HG03097 (cell line): ENCODE results near the gene DNMT1.
"Not testable (repeated sequence)": the region's sequence is repeated elsewhere in the genome, so short reads cannot be mapped to it uniquely, and the experiment has no call there.

Experiments used
- ATAC-seq: cut with Tn5 transposase; IDR thresholded peaks from one replicate; pipeline ENCODE4 v1.9.1; 2021; ENCODE audit not compliant: unreplicated experiment, low FRiP score

DNMT1 gene

DNA sequence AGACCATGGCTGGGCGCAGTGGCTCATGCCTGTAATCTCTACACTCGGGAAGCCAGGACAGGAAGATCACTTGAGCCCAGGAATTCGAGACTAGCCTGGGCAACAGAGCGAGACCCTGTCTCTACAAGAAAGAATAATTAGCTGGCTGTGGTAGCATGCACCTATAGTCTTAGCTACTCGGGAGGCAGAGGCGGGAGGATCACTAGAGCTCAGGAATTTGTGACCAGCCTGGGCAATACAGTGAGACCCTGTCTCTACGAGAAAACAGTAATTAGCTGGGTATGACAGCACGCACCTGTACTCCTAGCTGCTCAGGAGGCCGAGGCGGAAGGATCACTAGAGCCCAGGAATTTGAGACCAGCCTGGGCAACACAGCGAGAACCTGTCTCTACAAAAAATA lies 7.4 kb downstream of the DNMT1 start:
- no peak for ATAC-seq

GRCh38 chr19:10184636-10185035 lies 10.1 kb downstream of the DNMT1 start:
- ATAC-seq, result no peak

GRCh38 chr19:10183926-10184325 lies 10.8 kb downstream of the DNMT1 start:
- no peak for ATAC-seq

DNA sequence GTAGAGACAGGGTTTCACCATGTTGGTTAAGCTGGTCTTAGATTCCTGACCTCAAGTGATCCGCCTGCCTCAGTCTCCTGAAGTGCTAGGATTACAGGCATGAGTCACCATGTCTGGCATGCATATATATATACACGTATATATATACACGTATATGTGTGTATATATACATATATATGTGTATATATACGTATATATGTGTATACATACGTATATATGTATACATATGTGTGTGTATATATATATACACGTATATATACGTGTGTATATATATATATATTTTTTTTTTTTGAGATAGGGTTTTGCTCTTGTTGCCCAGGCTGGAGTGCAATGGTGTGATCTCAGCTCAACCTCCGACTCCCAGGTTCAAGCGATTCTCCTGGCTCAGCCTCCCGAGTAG lies 11.9 kb downstream of the DNMT1 start:
- no peak for ATAC-seq

DNA sequence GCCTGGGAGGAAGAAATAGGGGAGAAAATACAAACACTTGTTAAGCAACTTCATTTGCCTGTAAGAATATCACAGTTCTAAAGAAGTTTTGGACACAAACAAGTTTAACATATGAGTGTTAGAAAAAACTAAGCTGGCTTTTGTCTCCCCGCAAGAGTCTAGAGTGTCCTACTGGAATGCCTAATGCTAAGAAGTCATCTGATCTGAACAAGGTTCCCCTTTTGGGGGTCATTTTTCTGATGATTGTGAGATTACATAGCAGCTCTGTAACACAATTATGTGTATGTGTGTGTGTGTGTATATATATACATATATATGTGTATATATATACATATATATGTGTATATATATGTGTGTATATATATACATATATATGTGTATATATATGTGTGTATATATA lies 12.7 kb downstream of the DNMT1 start:
- no peak for ATAC-seq

DNA sequence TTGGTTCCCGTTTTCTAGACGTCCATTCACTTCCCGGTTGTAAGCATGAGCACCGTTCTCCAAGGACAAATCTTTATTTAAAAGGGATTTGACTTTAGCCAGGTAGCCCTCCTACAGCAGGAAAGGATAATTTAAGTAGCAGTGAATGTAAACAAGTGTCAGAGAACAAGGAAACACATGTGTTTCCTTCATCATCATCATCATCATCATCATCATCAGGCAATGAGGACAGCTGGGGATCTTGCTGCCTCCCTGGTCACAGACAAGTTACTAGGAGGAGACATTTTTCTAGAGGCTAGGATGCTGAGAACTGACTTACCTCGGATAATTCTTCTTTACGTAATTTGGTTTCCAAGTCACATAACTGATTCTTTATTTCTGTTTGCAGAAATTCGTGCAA lies 14.3 kb downstream of the DNMT1 start:
- ATAC-seq, result no peak

- ATAC-seq, result not testable (repeated sequence)
Measured at GRCh38 chr19:10180024-10180423, 14.7 kb downstream of the DNMT1 start.

DNA sequence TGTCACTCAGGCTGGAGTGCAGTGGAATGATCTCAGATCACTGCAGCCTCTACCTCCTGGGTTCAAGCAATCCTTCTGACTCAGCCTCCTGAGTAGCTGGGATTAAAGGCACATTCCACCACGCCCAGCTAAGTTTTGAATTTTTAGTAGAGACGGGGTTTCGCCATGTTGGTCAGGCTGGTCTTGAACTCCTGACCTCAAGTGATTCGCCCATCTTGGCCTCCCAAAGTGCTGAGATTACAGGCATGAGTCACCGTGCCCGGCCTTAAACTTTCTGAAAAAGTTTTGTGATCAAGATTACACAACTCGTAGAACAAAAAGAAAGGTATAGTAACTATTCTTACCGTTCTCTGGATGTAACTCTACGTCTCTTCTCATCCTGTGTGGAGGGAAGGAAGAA lies 21.2 kb downstream of the DNMT1 start:
- no peak for ATAC-seq

GRCh38 chr19:10168386-10168948 lies 26.3 kb downstream of the DNMT1 start:
- ATAC-seq, result no peak

GRCh38 chr19:10167459-10167858 lies 27.3 kb downstream of the DNMT1 start:
- no peak for ATAC-seq

- ATAC-seq, result not testable (repeated sequence)
Measured at GRCh38 chr19:10166501-10166900, 28.3 kb downstream of the DNMT1 start.

DNA sequence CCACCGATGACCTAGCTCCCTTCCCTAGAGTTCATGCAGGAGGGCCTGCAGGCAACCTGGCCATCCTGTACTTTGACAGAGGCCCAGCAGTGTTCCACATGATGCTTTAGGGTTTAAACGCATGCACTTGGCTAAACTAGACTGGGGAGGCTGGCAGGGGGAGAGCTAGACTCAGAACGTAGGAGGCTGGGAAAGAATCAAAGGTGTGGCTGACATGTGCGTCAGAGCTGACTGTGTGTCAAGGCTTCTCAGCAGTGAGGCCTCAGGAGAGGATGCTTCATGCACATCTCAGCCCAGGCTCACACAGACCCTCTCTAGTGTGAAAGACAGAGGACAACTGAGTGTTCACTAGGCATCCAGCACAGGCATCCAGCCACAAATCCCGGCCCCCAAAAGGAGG lies 28.7 kb downstream of the DNMT1 start:
- no peak for ATAC-seq

- ATAC-seq, result no peak
Measured at GRCh38 chr19:10163536-10163935, 31.2 kb downstream of the DNMT1 start.

GRCh38 chr19:10159610-10160009 lies 35.1 kb downstream of the DNMT1 start:
- no peak for ATAC-seq

- no peak for ATAC-seq
Measured at GRCh38 chr19:10158485-10158884, 36.3 kb downstream of the DNMT1 start.

DNA sequence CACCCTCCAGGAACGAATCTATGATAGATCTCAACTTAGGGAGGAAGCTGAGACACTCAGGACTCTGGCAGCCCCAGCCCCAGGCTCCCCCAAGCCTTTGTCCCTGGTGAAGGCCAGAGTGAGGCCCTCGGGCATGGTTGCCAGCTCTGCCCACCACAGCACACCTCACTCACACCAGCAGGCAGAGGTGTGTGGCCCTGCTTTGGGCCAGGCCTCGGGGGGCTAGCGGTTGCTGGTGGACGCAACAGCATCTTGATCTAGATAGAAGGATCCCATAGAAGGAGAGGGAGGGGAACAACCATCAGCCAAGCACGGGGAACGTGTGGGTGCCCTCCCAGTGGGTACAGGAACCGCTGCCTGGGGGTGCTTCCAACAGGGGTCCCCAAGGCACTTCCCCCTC lies 36.7 kb downstream of the DNMT1 start:
- no peak for ATAC-seq

DNA sequence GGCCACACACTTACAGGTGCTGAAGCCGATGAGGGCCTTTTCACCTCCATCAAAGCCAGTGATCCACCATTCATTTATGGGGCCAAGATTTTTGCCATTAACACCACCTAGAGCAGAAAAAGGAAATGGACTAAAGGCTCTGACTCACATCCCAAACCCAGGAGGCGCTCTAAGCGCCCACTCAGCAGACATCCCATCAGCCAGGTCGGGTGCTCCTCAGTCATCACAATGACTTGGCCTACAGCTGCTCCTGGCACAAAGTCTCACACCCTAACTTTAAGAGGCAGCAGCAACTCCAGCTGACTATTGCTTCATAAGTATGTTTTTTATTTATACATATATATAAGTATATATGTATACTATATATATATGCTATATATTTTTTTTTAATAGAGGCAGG lies 38.9 kb downstream of the DNMT1 start:
- ATAC-seq, result no peak

DNA sequence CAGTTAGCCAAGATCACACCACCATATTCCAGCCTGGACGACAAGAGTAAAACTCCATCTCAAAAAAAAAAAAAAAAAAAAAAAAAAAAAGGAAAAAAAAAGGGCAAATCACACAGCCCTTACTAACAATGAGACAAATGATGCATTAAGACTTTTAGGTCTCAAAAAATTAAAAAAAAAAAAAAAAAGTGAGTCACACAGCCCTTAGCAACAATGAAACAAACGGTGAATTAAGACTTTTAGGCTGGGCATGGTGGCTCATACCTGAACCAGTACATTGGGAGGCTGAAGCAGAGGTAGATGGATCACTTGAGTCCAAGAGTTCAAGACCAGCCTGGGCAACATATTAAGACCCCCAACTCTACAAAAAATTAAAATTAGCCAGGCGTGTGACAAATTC lies 42.7 kb downstream of the DNMT1 start:
- ATAC-seq, result no peak

GRCh38 chr19:10151521-10151920 lies 43.2 kb downstream of the DNMT1 start:
- no peak for ATAC-seq

GRCh38 chr19:10149427-10149826 lies 45.3 kb downstream of the DNMT1 start:
- ATAC-seq, result no peak

DNA sequence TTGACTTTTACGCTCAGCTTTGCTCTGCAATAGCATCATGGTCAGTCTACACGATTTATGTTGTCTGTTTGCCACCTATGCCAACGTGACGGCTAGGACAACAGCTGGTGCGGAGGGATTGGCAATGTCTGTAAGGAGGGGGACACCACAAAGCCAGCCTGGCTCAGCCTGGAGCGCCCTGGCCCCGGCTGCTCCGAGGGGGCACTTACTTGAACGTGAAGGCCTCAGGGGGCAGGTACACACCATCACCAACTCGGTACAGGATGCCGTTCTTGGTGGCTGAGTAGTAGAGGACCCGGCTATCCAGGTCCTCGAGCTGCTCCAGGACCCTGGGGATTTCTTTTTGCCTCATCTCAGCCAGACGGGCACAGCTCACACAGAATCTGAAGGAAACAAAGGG lies 48.6 kb downstream of the DNMT1 start:
- ATAC-seq, result no peak

- no peak for ATAC-seq
Measured at GRCh38 chr19:10145031-10145430, 49.7 kb downstream of the DNMT1 start.

- no peak for ATAC-seq
Measured at GRCh38 chr19:10144361-10144760, 50.4 kb downstream of the DNMT1 start.
